ENCODE data around the gene SLCO3A1. TPM values are rescaled to one million over a fixed set of nuclear protein-coding genes. Genes with fewer than 3 reads are reported as not detected.

Gene SLCO3A1
- total and polyA plus RNA-seq, 2 of the 8 experiments (the other 6 are each of a cell fraction or from before 2014, with no cell fraction given), result 15.1 to 20.4 TPM

- TF ChIP-seq CHD7 (IDR thresholded peaks at IDR 0.05; ENCODE audit: insufficient replicate concordance, low read length) (no peak), POLR2A (IDR thresholded peaks at IDR 0.05; ENCODE audit: control extremely low read depth in 1 of 2, low read depth in 2 of 2, low read length in 2 of 2) (no peak), ATF2 (IDR thresholded peaks at IDR 0.05; ENCODE audit: low read length) (no peak), SIN3A (conservative IDR thresholded peaks at IDR 0.05 in 1 of 2, IDR thresholded peaks at IDR 0.05 in 1 of 2; ENCODE audit: low read depth in 1 of 2, low read length in 2 of 2) (no peak), TAF7 (optimal IDR thresholded peaks at IDR 0.05; ENCODE audit: borderline replicate concordance, low read depth, low read length) (no peak), TAF1 (IDR thresholded peaks at IDR 0.05; ENCODE audit: low read depth, low read length) (no peak)
Observed at GRCh38 chr15:92005154-92005553, 151.6 kb downstream of the SLCO3A1 start (continued).
